Neural progenitor cell (in vitro differentiated cells): ENCODE measurements around the gene TRAP1. TPM values are rescaled to one million over a fixed set of nuclear protein-coding genes. Genes with fewer than 3 reads are reported as not detected.

Source experiments
- DNase-seq: peaks from one replicate; pipeline ENCODE4 v3.0.0-alpha.2; 2016; ENCODE audit warnings: low spot score
- H2AFZ ChIP-seq: fragments of 200-600 bp; sonication (generic); replicated peaks from 2 replicates; pipeline ENCODE4 v1.6.1; 2016; ENCODE audit warnings: antibody characterized with exemption
- H3F3A ChIP-seq: fragments of 200-600 bp; sonication (generic); 2 replicates; pipeline ENCODE4 v1.6.1; 2016; ENCODE audit warnings: antibody characterized with exemption, low read depth
- H3K27ac ChIP-seq: fragments of 200-600 bp; sonication (generic); 2 replicates; pipeline ENCODE4 v1.5.1; 2016; ENCODE audit warnings: mild to moderate bottlenecking
- H3K27me3 ChIP-seq: fragments of 200-600 bp; sonication (generic); 2 replicates; pipeline ENCODE4 v1.6.1; 2016; ENCODE audit warnings: mild to moderate bottlenecking, moderate library complexity
- H3K36me3 ChIP-seq: fragments of 200-600 bp; sonication (generic); 2 replicates; pipeline ENCODE4 v1.5.1; 2016
- H3K4me1 ChIP-seq: fragments of 200-600 bp; sonication (generic); 2 replicates; pipeline ENCODE4 v1.6.1; 2016; ENCODE audit warnings: mixed run types
- H3K4me2 ChIP-seq: fragments of 200-600 bp; sonication (generic); 2 replicates; pipeline ENCODE4 v1.6.1; 2016
- H3K4me3 ChIP-seq: fragments of 200-600 bp; sonication (generic); 2 replicates; pipeline ENCODE4 v1.5.1; 2016
- H3K79me2 ChIP-seq: fragments of 200-600 bp; sonication (generic); 2 replicates; pipeline ENCODE4 v1.6.1; 2016; ENCODE audit warnings: low read depth
- H3K9ac ChIP-seq: fragments of 200-600 bp; sonication (generic); 2 replicates; pipeline ENCODE4 v1.6.1; 2016
- H3K9me3 ChIP-seq: fragments of 200-600 bp; sonication (generic); 2 replicates; pipeline ENCODE4 v1.5.1; 2016; ENCODE audit warnings: low read depth
- H4K20me1 ChIP-seq: fragments of 200-600 bp; sonication (generic); 2 replicates; pipeline ENCODE4 v1.6.1; 2016; ENCODE audit warnings: low read depth
- H3K27ac Mint-ChIP-seq: 3 replicates; pipeline ENCODE4 v1.8.0; 2021; ENCODE audit warnings: mixed read lengths
- H3K27me3 Mint-ChIP-seq: 2 replicates; pipeline ENCODE4 v1.8.0; 2022; ENCODE audit warnings: low read depth, mild to moderate bottlenecking, inconsistent platforms, moderate library complexity, mixed read lengths; ENCODE audit not compliant: insufficient read depth
- H3K36me3 Mint-ChIP-seq: 3 replicates; pipeline ENCODE4 v1.8.0; 2021; ENCODE audit warnings: mixed read lengths
- H3K4me1 Mint-ChIP-seq: 3 replicates; pipeline ENCODE4 v1.8.0; 2021; ENCODE audit warnings: mixed read lengths
- H3K4me3 Mint-ChIP-seq: 3 replicates; pipeline ENCODE4 v1.8.0; 2021; ENCODE audit warnings: mild to moderate bottlenecking, moderate library complexity, mixed read lengths
- H3K9me3 Mint-ChIP-seq: 3 replicates; pipeline ENCODE4 v1.8.0; 2020; ENCODE audit warnings: mixed read lengths
- EZH2 ChIP-seq: fragments of 200-600 bp; sonication (generic); IDR thresholded peaks from 2 replicates; pipeline ENCODE4 v1.6.1; 2017; ENCODE audit warnings: antibody characterized with exemption, mild to moderate bottlenecking, moderate library complexity
- EZH2phosphoT487 ChIP-seq: fragments of 200-600 bp; sonication (generic); IDR thresholded peaks from 2 replicates; pipeline ENCODE4 v1.6.1; 2017; ENCODE audit warnings: antibody characterized with exemption
- total RNA-seq: library from RNA; depleted of rRNA; stranded (reverse); fragments of >200 nt; gene quantifications from 2 replicates; pipeline ENCODE4 v1.2.3, GENCODE V29; 2015; ENCODE audit warnings: low replicate concordance
- TF ChIP-seq, protein P1 (sequence below): fragments of 200-600 bp; sonication (generic); IDR thresholded peaks from 2 replicates; pipeline ENCODE4 v1.5.1; 2017; ENCODE audit warnings: antibody characterized with exemption, mild to moderate bottlenecking

TRAP1 gene
- total RNA-seq, 1 donor from 2014 or later, result 119 TPM

DNA sequence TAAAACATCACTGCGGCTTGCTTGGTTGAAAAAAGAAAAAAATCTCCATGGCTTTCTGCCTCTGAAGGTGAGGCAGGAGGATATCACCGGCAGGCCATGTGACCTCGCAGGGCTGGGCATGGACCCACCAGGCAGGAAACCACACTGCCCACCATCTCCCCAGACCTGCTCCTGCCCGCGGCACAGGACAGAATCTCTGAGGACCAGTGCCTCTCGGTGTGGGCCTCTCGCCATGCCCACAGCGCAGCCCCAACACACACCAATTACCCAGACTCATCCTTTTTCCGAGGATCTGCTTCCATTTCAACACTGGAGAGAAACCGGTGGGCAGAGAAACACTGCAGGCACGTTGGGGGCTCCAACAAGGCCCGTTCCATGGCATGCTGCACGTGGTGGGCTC is 46.6 kb downstream of the TRAP1 start:
- Mint-ChIP-seq H3K27me3 (peaks cover 5% of the 10 kb centered on the region), H3K4me1 (peaks cover 7% of the 10 kb centered on the region), H3K36me3 (peaks cover 27% of the 10 kb centered on the region), H3K4me3 (no peak overlapping the region), H3K27ac (peak overlapping the region; percentile 50), H3K9me3 (no peaks in the 10 kb centered on the region)
- no peak overlapping the region for H2AFZ ChIP-seq
- no peaks in the 10 kb centered on the region for H3K27me3 ChIP-seq
- H3F3A ChIP-seq, result no peaks in the 10 kb centered on the region
- no peak overlapping the region for H3K27ac ChIP-seq
- no peak overlapping the region for H3K4me2 ChIP-seq
- TF ChIP-seq, protein P1, sequence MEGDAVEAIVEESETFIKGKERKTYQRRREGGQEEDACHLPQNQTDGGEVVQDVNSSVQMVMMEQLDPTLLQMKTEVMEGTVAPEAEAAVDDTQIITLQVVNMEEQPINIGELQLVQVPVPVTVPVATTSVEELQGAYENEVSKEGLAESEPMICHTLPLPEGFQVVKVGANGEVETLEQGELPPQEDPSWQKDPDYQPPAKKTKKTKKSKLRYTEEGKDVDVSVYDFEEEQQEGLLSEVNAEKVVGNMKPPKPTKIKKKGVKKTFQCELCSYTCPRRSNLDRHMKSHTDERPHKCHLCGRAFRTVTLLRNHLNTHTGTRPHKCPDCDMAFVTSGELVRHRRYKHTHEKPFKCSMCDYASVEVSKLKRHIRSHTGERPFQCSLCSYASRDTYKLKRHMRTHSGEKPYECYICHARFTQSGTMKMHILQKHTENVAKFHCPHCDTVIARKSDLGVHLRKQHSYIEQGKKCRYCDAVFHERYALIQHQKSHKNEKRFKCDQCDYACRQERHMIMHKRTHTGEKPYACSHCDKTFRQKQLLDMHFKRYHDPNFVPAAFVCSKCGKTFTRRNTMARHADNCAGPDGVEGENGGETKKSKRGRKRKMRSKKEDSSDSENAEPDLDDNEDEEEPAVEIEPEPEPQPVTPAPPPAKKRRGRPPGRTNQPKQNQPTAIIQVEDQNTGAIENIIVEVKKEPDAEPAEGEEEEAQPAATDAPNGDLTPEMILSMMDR, result no peak
- no peak for TF ChIP-seq EZH2
- TF ChIP-seq EZH2phosphoT487, result no peak
- H3K4me1 ChIP-seq, result no peaks in the 10 kb centered on the region
- no peak overlapping the region for H3K4me3 ChIP-seq
- no peaks in the 10 kb centered on the region for H3K36me3 ChIP-seq
- no peaks in the 10 kb centered on the region for H3K9me3 ChIP-seq
- no peaks in the 10 kb centered on the region for H4K20me1 ChIP-seq
- no peak for DNase-seq
- H3K79me2 ChIP-seq, result no peaks in the 10 kb centered on the region
- H3K9ac ChIP-seq, result no peak overlapping the region

- no peaks in the 10 kb centered on the region for H3K4me1 Mint-ChIP-seq
These were observed 48.2 kb downstream of the TRAP1 start for GRCh38 chr16:3669082-3669481.

DNA sequence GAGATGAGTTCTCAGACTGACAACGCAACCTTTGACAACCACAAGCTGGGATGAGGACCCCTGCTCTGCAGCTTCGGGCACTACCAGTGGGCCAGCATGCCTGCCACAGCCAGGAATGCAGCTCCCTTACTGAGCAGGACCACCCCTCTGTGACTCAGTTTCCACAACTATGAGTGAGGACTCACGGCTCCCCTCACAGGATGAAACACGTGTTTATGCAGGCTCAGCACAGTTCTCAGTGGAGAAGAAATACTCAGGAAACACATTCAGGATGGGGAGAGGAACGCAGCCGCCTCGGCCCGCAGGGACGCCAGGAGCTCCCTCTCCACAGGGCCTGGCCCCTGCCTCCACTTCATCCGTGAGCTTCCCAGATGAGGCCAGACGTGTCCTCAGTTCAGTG is 48.7 kb downstream of the TRAP1 start:
- Mint-ChIP-seq H3K36me3 (peaks cover 26% of the 10 kb centered on the region), H3K4me1 (no peaks in the 10 kb centered on the region), H3K4me3 (no peak overlapping the region), H3K9me3 (no peaks in the 10 kb centered on the region), H3K27me3 (peaks cover 5% of the 10 kb centered on the region), H3K27ac (no peak overlapping the region)
- no peaks in the 10 kb centered on the region for H4K20me1 ChIP-seq
- H3K4me2 ChIP-seq, result no peak overlapping the region
- no peak overlapping the region for H2AFZ ChIP-seq
- no peak overlapping the region for H3K4me3 ChIP-seq
- no peaks in the 10 kb centered on the region for H3K36me3 ChIP-seq
- H3K27me3 ChIP-seq, result no peaks in the 10 kb centered on the region
- H3F3A ChIP-seq, result no peaks in the 10 kb centered on the region
- no peaks in the 10 kb centered on the region for H3K79me2 ChIP-seq
- H3K27ac ChIP-seq, result no peak overlapping the region
- H3K9ac ChIP-seq, result no peak overlapping the region
- H3K4me1 ChIP-seq, result no peaks in the 10 kb centered on the region
- no peaks in the 10 kb centered on the region for H3K9me3 ChIP-seq
- DNase-seq, result no peak
- TF ChIP-seq, protein P1, result no peak
- TF ChIP-seq EZH2phosphoT487 (no peak), EZH2 (no peak)

More at GRCh38 chr16:3669082-3669481, 48.2 kb downstream of the TRAP1 start:
- Mint-ChIP-seq H3K9me3 (no peaks in the 10 kb centered on the region), H3K27me3 (peaks cover 5% of the 10 kb centered on the region), H3K36me3 (peaks cover 27% of the 10 kb centered on the region), H3K4me3 (no peak overlapping the region), H3K27ac (no peak overlapping the region)
- no peaks in the 10 kb centered on the region for H3K4me1 ChIP-seq
- no peak overlapping the region for H3K27ac ChIP-seq
- H3F3A ChIP-seq, result no peaks in the 10 kb centered on the region
- no peak overlapping the region for H3K4me3 ChIP-seq
- H3K4me2 ChIP-seq, result no peak overlapping the region
- no peaks in the 10 kb centered on the region for H3K9me3 ChIP-seq
- no peak for DNase-seq
- TF ChIP-seq, protein P1, result no peak
- TF ChIP-seq EZH2 (no peak), EZH2phosphoT487 (no peak)
- H3K27me3 ChIP-seq, result no peaks in the 10 kb centered on the region
- H4K20me1 ChIP-seq, result no peaks in the 10 kb centered on the region
- no peaks in the 10 kb centered on the region for H3K36me3 ChIP-seq
- H3K9ac ChIP-seq, result no peak overlapping the region
- H3K79me2 ChIP-seq, result no peaks in the 10 kb centered on the region
- no peak overlapping the region for H2AFZ ChIP-seq
